Raji (cell line): ENCODE measurements around the gene EDEM1.

Source experiments
- POLR2A ChIP-seq: IDR thresholded peaks from 2 replicates; pipeline ENCODE4 v1.6.1; 2011; ENCODE audit warnings: low read depth, low read length, control low read depth; ENCODE audit not compliant: insufficient read depth

Gene EDEM1

DNA sequence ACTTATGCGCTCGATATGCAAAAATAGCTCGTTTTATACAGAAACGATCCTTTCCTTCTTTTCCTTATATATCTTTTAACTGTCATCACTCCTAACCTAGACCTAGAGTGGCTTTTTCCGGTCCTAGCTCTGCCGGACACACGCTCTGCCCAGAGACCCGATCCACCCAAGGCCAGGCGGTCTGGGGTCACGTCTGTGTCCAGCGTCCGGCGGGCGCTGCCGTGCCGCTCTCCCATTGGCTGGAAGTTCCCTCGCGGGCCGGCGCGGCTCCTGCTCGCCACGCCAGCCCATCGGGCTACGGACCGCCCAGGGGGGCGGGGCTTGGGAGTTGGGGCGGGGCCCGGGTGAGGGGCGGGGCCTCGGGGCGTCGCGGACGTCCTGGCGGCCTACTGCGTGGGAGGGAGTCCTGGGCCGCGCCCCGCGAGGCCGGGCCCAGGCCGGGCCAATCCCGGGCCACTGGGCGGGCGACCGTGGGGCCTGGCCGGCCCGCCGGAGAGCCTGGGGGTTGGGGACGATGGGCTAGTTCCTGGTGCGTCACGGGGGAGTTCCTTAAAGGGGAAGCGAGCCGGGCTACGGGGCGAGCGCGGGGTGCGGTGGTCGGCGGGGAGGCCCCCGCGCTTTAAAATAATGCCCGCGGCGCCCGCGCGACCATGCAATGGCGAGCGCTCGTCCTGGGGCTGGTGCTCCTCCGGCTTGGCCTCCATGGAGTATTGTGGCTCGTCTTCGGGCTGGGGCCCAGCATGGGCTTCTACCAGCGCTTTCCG lies at the start of gene EDEM1:
TSS of gene EDEM1 (plus strand) at position 552 of the 764 bp plus-strand sequence. CDS start at position 651, 99 bp downstream.
- TF ChIP-seq POLR2A: peak; percentile 78

DNA sequence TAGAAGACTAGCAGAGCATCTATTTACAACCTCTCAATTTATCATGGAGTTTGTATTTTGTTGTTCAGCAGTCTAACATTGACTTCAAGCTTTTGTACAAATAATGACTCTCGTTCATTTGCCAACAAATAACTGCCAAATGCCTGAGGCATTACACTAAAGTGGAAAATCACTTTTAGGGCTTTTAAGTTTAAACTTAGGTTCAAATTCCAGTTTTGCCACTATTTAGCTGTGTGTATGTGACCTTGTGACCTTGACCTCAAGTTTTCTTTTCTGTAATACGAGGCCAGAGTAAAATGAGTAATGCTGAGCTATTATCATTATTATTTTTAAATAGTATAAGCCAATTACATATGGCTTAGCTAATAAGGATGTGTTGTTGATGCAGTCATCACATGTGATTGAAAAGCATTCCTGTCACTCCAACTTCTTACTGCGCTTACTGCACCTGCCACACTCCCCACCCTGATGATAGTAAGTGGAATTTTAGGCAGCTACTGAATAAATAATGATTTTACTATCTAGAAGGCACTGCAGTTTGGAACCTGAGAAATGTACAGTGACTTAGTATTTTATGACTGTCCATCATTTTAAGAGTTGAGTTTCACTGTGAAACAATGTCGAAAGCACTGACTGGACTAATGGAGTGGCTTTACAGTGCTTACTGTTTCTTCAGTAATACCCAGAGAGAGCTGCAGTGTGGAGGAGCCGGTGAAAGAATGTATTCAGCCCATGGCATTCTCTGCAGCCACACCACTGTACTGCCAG lies 49.1 kb upstream of the EDEM1 start:
- no peak for TF ChIP-seq POLR2A

DNA sequence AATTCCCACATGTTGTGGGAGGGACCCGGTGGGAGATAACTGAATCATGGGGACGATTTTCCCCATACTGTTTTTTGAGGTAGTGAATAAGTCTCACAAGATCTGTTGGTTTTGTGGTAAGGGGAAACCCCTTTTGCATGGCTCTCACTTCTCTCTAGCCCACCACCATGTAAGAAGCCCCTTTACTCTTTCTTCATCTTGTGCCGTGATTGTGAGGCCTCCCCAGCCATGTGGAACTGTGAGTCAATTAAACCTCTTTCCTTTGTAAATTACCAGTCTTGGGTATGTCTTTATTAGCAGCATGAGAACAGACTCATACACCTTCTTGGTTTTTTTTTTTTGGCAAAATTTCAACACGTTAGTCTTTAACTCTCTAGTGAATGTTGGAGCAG lies 47.3 kb upstream of the EDEM1 start:
- no peak for TF ChIP-seq POLR2A

DNA sequence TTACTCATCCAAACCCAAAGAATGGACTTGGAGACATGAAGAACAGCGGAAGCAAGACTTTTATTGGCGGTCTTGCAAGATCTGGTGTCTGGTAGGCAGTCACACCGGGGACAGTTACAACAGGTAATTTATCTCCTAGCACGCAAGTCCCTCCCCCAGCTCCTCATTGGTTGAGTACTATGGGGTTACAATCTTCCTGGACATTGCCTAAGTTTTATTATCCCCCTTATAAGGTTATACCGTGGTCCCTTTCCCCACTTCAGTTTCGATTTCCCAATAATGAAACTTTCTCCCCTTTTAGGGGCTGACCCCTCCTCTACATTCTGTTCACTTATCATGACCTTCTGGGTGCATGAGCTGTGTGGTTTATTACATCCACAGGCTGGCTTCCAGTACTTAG lies 46.7 kb upstream of the EDEM1 start:
- no peak for TF ChIP-seq POLR2A

DNA sequence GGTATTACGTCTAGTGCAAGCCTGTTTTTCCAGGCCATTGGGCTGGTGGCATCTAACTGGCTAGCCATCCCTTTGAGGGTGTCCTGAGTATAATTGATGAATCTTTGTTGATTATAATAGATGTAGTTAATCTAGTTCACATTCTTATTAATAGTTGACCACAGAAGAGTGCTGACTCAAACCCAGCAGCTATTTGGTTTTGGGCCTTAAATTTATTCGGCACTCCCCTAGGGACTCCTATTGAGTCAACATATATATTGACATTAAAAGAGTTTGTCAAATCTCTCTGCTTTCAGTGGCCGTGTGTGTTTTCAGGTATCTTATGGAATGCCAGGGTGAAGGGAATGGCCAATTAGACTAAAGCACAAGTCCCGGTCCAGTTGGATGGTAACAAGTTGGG lies 45.7 kb upstream of the EDEM1 start:
- no peak for TF ChIP-seq POLR2A

DNA sequence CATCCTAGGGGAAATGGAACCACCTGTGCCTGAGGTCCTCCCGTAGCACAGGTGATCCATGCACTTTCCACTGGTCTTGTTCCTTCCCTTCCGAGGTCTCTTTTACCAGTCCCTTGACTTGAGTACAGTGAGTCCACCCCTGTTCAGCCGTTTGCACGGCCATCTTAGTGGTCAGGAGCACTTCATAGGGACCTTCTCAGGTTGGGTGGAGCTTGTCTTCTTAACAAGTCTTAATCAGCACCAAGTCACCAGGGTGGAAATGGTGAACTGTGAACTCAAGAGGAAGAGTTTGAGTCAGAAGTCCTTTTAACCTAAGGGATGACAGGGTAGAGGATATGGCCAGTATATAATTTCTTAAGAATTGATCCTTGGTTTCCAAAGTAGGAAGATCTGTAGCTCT lies 44.0 kb upstream of the EDEM1 start:
- TF ChIP-seq POLR2A: no peak

DNA sequence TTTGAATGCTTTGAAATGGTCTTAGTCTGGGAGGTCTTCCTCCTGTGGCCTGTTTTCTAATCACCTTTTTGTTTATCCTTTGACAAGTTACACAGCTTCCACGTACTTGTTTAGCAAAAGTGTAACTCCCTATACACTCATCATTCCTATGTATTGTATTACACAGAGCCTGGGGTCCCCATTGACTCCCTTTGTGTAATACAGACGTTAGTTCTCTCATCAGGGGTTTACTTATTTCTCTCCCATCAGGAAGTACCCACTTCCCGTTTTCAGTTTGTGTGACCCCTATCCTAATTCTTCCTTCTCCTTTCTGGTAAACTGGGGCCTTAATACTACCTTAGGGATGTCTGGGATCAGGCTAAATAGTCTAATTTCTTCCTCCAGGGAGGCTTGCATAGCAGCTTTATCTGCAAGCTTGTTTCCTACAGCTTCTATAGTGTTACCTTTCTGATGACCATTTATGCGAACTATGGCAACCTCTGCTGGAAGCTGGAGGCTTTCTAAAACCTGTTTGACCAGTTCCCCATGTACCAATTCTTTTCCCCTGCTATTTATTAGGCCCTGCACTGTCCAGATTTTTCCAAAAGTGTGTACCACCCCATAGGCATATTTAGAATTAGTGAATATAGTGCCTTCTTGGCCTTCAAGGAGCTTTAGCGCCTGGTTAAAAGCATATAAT lies 43.1 kb upstream of the EDEM1 start:
- no peak for TF ChIP-seq POLR2A

DNA sequence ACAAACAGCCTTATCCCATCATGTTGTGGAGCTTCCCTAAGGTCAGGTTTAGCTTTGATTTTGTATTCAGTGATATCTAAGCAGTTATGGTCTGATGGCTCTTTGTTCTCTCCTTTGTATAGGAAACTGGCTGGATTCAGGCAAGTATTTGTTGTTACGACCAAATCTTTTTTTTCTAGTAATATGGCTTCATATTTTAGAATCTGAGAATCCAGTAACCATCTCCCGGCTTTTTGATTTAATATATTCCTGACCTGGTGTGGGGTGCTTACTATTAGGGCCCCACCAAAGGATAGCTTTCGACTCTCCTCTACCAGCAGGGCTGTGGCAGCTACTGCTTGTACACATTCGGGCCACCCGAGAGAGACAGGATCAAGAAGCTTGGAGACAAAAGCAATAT lies 42.4 kb upstream of the EDEM1 start:
- no peak for TF ChIP-seq POLR2A

DNA sequence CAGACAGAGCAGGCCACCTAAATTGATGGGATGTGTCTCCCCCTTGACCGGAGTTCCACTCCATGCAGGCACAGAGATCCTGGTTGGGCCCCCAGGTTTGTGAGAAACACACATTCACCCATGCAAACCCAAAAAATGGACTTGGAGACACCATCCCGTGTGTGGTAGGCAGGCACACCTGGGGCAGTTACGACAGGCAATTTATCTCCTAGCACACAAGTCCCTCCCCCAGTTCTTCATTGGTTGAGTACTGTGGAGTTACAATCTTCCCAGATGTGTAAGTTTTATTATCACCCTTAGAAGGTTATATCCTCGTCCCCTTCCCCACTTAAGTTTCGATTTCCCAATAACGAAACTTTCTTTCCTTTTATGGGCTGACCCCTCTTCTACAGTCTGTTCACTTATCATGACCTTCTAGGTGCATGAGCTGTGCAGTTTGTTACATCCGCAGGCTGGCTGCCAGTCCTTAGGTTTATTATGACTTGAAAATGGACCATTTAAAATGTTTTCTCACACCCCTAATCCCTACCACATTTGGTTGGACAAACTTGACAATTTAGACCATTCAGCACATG lies 38.1 kb upstream of the EDEM1 start:
- no peak for TF ChIP-seq POLR2A

DNA sequence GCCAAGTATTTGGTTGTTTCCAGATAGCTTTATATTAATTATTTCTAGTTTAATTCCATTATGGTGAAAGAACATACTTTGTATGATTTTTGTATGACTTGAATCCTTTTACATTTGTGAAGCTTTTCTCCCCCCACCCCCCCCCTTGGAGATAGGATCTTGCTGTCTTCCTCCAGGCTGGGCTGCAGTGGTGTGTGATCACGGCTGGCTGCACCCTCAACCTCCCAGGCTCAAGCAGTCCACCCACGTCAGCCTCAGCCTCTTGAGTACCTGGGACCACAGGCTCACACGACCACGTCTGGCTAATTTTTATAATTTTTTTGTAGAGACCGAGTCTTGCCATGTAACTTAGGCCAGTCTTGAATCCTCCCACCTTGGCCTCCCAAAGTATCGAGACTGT lies 35.9 kb upstream of the EDEM1 start:
- no peak for TF ChIP-seq POLR2A

DNA sequence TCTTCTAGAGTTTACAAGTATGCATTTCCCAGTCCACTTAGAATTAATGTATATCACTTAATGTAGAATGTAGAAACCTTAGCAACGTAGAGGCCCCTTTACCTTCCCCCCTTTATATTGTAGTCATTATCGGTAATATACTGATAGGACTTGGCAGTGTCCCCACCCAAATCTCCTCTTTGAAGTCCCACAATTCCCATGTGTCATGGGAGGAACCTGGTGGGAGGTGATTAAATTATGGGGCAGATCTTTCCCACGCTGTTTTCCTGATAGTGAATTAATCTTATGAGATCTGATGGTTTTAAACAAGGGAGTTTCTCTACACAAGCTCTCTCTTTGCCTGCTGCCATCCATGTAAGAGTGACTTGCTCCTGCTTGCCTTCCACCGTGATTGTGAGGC lies 34.4 kb upstream of the EDEM1 start:
- TF ChIP-seq POLR2A: no peak

DNA sequence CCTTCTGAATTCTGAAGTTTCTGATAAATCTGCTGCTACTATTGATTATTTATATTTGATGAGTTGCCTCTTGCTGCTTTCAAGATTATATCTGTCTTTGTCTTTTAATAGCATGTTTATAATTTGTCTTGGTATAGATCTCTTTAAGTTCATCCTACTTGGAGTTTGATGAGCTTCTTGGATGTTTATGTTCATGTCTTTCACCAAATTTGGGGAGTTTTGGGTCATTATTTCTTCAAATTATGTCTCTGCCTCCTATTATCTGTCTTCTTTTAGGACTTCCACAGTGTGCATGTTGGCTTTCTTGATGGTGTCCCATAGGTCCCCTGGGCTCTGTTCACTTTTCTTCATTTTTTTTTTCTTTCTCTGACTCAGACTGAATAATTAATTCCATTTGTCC lies 32.3 kb upstream of the EDEM1 start:
- no peak for TF ChIP-seq POLR2A

DNA sequence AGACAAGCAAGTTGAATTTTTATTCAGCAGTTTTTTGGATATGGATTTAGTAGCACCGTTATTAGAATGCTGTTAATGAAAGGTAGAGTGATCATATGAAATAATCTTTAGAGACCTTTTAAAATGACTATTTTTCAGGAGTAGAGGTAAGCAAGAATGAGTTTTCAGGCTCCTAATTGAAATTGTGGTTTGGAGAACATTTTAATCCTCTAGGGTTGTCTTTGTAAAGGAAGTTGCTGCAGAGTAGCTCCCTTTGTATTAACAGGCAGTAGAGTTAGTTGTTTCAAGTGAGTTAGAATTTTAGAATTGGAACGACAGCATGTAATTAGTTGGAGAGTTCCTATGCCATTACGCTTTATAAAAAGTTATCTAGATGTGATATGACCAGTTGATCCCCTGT lies 27.2 kb upstream of the EDEM1 start:
- no peak for TF ChIP-seq POLR2A

DNA sequence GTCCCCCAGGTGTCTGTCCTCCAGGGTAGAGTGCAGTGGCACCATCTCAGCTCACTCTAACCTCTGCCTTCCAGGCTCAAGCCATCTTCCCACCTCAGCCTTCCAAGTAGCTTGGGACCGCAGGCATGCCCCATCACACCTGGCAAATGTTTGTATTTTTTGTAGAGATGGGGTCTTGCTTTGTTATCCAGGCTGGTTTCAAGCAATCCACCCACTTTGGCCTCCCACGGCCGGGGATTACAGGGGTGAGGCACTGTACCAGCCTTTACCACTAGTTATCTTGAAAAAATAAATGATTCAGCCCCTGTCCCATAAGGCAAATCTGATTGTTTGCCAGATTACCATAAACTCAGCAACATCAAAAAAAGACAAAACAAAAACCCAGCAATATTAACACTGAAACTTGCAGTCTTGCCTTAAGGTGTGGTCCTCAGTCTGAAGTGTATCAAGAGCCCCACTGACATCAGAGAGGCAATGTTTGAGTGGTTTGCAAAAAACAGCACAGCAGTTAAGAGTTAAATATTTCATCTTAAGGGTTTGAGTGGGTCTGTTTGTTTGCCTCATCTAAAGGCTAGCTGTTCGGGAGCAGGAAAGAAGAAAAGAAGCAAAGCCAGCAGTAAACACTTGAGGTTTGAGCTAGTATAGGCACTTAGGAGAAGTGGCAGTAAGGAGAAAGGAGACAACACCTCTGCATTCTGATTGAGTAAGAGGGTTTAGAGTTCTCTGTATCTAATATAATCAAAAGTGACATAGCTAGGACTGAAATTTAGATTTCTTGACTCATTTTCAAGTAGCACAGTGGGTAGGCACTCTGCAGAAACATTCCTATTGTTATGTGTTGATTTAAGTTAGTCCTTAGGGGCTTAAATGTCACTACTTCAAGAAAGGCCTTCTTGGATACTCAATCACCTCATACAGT lies 26.3 kb upstream of the EDEM1 start:
- no peak for TF ChIP-seq POLR2A
